GM18858 (cell line): Measurements from ENCODE around the gene ITPR1.

Experiments used
- ATAC-seq: cut with Tn5 transposase; IDR thresholded peaks from one replicate; pipeline ENCODE4 v1.9.1; 2021; ENCODE audit not compliant: unreplicated experiment

The ITPR1 gene

GRCh38 chr3:4529876-4530588 lies 36.9 kb downstream of the ITPR1 start:
- ATAC-seq = no peak

- ATAC-seq = no peak
Measured at GRCh38 chr3:4531478-4532025, 38.4 kb downstream of the ITPR1 start.

GRCh38 chr3:4532535-4533112 lies 39.5 kb downstream of the ITPR1 start:
- ATAC-seq = no peak

DNA sequence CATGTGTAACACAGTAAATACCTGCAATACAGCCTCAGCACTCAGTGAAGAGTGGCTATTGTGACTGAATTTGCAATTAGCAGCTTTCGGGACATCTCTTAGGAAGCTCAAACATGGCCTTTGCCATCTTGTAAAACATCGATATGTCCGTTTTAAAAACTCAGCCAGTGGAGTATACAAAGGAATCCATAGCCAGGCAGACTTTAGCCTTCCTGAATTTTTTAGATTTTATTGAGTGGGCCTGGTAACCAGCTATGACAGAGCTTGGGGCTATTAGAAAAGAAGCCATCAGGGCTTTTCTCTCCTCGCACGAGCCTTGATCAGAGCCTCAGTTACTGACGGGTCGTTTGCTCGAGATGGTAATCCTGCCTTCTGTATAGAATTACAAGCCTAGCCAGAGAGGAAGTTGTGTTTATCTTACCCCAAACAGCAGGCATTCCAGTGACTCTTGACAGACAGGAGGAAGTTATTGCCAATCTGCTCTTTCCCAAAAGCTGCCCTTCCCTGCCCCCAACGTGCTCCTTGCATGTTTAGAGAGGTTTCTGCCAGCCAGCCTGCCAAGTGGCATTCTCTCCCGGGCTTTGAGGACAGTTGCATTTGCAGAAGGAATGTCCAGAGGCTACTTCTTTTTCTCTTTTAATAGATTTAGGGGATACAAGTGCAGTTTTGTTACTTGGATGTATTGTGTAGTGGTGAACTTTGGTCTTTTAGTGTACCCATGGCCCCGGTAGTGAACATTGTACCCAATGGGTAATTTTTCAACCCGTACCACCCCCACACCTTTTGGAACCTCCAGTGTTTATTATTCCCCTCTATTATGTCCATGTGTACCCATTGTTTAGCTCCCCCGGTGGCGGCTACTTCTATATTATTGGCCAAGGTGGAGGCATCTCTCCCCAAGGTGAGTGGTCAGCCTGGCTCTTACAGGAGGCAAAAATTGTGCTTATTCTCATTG lies 40.6 kb downstream of the ITPR1 start:
- no peak for ATAC-seq

DNA sequence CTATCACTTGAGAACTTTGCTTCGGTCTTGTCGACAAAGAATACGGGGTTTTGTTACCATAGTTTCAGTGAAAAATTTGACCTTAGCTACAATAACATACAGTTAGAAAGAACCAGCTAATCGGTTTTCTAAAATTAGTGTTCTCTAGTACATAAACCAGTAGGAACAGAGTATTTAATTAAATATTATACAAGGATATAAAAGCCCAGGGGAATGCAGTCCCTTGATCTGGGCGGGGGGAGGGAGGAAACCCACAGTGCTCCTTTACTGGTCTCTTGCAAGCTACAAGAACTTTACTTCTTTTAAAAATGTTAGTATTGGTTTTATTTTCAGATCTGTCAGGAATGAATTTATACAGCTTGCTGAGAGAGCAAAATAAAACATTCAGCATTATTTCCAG lies 41.8 kb downstream of the ITPR1 start:
- no peak for ATAC-seq

- no peak for ATAC-seq
Measured at GRCh38 chr3:4536260-4536659, 43.1 kb downstream of the ITPR1 start.

- ATAC-seq = no peak
Measured at GRCh38 chr3:4540267-4540666, 47.1 kb downstream of the ITPR1 start.

- ATAC-seq = no peak
Measured at GRCh38 chr3:4543110-4543509, 50.0 kb downstream of the ITPR1 start.

DNA sequence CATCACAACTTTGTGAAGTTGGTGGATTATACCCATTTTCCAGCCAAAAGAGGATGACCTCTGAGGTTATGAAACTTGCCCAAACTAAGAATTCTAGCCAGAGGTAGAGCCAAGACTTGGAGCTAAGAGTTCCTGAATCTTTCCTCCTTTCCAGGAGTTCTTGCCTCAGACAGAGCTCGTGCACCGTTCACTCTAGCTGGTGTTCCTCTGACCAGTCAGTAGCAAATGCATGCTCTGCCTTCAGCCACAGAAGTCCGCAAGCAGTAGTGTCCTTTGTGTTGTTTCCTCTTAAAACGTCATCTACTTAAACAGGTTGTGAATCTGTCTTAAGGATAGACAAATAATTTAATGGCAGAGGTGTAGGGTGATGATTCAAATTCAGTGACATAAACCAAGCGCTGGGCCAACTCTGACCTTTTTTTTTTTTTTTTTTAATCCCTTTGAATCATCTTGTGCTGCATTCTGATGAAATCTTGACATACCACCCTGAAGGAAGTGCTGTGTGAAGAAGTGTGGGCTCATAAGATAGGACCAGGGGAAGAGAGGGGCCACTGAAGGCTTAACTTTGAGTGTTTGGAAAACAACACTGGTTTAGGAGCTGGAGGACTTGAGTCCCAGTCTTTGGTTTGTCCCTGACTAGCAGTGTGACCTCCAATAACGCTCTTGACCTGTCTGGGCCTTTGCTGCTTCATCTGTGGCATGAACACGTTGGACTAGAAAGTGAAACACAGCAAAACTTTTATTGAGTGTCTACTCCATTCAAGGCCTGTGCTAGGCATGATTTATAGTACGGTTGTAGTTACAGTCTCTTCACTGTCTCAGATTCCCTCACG lies 53.4 kb downstream of the ITPR1 start:
- ATAC-seq = no peak

DNA sequence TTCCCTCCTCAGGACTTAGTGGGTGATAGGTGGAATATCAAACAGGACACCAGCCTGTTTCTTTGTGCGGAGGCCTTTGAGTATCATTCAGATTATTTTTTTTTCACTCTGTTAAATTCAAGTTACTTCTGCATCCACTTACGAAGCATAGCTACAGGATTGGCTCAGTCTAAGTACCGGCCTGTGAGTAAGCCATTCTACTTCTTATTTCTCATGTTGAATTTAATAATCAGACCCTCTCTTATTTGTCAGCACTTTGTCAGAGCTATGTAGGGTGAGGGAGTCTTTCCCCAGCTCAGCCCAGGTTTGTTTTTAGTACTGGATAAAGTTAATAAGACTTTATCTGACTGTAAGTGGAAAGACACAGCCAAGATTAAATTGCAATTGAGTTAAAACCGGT lies 54.7 kb downstream of the ITPR1 start:
- no peak for ATAC-seq

DNA sequence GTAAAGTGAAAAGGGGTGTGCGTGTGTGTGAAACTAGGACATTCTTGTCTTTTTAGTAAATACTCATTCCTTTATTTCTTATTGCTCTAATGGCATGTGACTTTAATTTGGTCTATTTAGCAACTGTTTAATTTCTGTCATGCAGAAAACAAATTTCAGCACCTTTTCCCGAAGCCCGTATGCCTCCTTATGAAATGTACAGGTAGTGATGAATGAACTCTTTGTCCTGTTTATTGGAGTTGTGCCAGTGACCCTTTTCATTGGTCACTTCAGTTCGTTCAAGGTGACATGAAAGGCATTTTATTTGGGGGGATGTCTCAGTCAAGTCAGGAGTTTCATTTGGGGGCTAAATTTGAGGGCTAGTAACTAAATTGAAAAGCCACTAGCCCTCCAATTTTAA lies 55.2 kb downstream of the ITPR1 start:
- no peak for ATAC-seq

DNA sequence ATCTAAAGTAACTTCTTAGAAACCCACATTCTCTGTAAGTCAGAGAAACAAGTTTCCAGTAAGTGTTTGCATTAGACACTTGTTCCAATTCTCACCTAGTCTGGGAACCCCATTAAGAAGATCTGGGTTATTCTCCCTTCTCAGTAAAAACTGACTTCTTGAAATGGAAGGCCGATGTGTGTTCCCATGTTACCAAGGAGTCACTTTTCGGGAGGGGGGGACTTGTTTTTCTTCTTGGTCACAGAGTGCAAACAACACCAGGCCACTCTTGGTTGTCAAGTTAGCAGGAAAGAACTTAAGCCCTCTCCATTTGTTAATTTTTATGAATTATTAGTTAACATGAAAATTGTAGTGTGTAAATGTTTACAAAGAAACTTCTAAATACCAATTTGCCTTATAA lies 55.6 kb downstream of the ITPR1 start:
- no peak for ATAC-seq

GRCh38 chr3:4549896-4550295 lies 56.7 kb downstream of the ITPR1 start:
- no peak for ATAC-seq

GRCh38 chr3:4551051-4551711 lies 58.0 kb downstream of the ITPR1 start:
- ATAC-seq = no peak

DNA sequence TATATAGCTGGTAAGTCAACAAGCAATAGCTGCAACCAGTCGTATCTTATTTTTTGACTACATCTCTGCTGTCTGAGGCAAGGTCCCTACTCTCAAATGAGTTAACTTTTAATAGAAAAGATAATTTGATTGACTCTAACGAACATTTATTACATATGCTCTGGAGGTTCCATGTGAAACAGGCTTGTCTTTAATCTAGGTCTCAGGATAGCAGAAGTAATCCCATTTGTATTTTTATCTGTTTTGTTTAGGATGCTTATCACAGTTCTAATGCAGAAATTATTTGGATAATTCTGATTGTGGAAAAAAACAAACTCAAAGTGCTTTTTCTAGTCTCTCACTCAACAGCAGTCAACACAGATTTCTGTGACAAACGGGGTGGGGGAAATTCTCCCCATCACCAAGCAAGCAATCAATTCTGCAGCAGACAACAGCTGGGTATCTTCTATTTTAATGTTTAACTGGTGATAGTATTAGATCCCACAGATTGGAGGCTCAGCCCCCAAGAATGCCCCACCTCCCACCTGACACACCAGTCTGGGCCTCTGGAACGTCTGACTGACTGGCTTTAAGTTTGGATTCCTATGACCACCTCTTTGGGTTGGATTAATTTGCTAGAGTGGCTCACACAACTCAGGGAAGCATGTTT lies 58.8 kb downstream of the ITPR1 start:
- ATAC-seq = no peak

- ATAC-seq = no peak
Measured at GRCh38 chr3:4552811-4553210, 59.7 kb downstream of the ITPR1 start.

- ATAC-seq = no peak
Measured at GRCh38 chr3:4561661-4562060, 68.5 kb downstream of the ITPR1 start.

- no peak for ATAC-seq
Measured at GRCh38 chr3:4562595-4562994, 69.4 kb downstream of the ITPR1 start.

- no peak for ATAC-seq
Measured at GRCh38 chr3:4564270-4564669, 71.1 kb downstream of the ITPR1 start.
